Ovary (tissue), 3 donors: ENCODE results near the gene GREM1.

Experiments used
- CTCF ChIP-seq, 3 donors: fragments of 450-650 bp in 2 of 3; fragments of 200-600 bp in 1 of 3; IDR thresholded peaks; one replicate each; pipeline versions ENCODE4 v1.5.1 to v1.8.0; 2016 to 2022; ENCODE audit warnings: antibody characterized with exemption in 3 of 3, mild to moderate bottlenecking in 1 of 3
- POLR2A ChIP-seq: fragments of 450-650 bp; IDR thresholded peaks from one replicate; pipeline ENCODE4 v1.6.1; 2017; ENCODE audit warnings: antibody characterized with exemption, mild to moderate bottlenecking, moderate library complexity
- donor health status: DM: no; HTN: no; CAD: no.

GRCh38 chr15:32675466-32675865 is 42.3 kb upstream of the GREM1 start:
- no peak for TF ChIP-seq CTCF (IDR thresholded peaks at IDR 0.05)
- no peak for TF ChIP-seq POLR2A
